Uterus (tissue), 4 donors: ENCODE measurements around the gene ST7. TPM values are rescaled to one million over a fixed set of nuclear protein-coding genes. Genes with fewer than 3 reads are reported as not detected.

ENCODE experiments used
- DNase-seq, 2 donors: peaks; one replicate each; pipeline ENCODE4 v3.0.0-alpha.2; 2019 to 2020
- H3K27ac ChIP-seq, 2 donors: fragments of 200-600 bp; sonication (generic); 1 replicate in 1 of 2; 2 replicates in 1 of 2; pipeline ENCODE4 v1.5.1; 2016 to 2018
- H3K27me3 ChIP-seq, 2 donors: fragments of 200-600 bp; sonication (generic); one replicate each; pipeline ENCODE4 v1.5.1; 2018 to 2019; ENCODE audit warnings: control low read depth in 1 of 2
- H3K36me3 ChIP-seq, 2 donors: fragments of 200-600 bp; sonication (generic); one replicate each; pipeline ENCODE4 v1.5.1; 2019; ENCODE audit warnings: control low read depth in 1 of 2
- H3K4me1 ChIP-seq, 2 donors: fragments of 200-600 bp; sonication (generic); one replicate each; pipeline ENCODE4 v1.5.1; 2018 to 2019; ENCODE audit warnings: control low read depth in 1 of 2
- H3K4me3 ChIP-seq, 2 donors: fragments of 200-600 bp; sonication (generic); 1 replicate in 1 of 2; 2 replicates in 1 of 2; pipeline ENCODE4 v1.5.1; 2018 to 2019; ENCODE audit warnings: mild to moderate bottlenecking in 1 of 2
- H3K9me3 ChIP-seq, 2 donors: fragments of 200-600 bp; sonication (generic); one replicate each; pipeline ENCODE4 v1.5.1; 2019; ENCODE audit warnings: control low read depth in 1 of 2
- POLR2A ChIP-seq, 2 donors: fragments of 450-650 bp; IDR thresholded peaks; one replicate each; pipeline ENCODE4 v1.6.1; 2016; ENCODE audit warnings: antibody characterized with exemption in 2 of 2, mild to moderate bottlenecking in 1 of 2, moderate library complexity in 1 of 2
- intact Hi-C: fragments of 100-400 bp; cut with DNase I; formaldehyde crosslinking; loops from one replicate; pipeline ENCODE4 v1.15.1; 2023; ENCODE audit warnings: low total_unique reads
- total RNA-seq, 4 donors: library from RNA; depleted of rRNA in 3 of 4; stranded (reverse); fragments of >200 nt in 3 of 4; gene quantifications; one replicate each; pipeline versions ENCODE4 v1.1.0 to v1.2.4, GENCODE V29; 2014 to 2023
- TF ChIP-seq, protein P1 (sequence below), 4 experiments: fragments of 200-600 bp in 2 of 4; fragments of 450-650 bp in 2 of 4; sonication (generic) in 2 of 4; IDR thresholded peaks; one replicate each; pipeline ENCODE4 v1.5.1; 2016 to 2019; ENCODE audit warnings: antibody characterized with exemption in 4 of 4, mild to moderate bottlenecking in 2 of 4, moderate library complexity in 1 of 4
- donor health status: DM: yes; HTN: yes; CAD: no.

ST7 gene
- total RNA-seq, 4 donors from 2014 or later, result 27.4 to 41.0 (median 31.4) TPM

DNA sequence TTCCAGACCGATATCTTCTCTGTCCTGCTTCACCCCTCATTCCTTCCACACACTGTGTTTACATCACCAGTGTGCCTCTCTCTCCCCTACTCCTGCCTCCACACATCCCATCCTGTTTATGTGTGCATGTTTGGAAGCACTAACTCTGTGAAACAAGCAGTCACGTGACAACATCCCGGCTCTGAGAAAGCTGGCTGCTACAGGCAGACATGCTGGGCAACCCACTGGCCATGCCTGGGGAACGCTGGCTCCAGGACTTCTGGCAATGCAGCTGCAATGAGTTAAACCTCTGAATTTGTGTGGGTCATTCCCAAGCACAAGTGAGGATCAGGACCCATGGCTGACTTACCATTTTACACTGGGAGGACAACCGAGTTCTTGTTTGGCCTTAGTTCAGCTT, 295.5 kb downstream of the ST7 start:
- Histone ChIP-seq H3K27me3 (no peaks in the 10 kb centered on the region), H3K36me3 (no peaks in the 10 kb centered on the region), H3K4me3 (no peak overlapping the region), H3K4me1 (no peaks in the 10 kb centered on the region), H3K27ac (no peak overlapping the region), H3K9me3 (no peaks in the 10 kb centered on the region)
- TF ChIP-seq, protein P1, sequence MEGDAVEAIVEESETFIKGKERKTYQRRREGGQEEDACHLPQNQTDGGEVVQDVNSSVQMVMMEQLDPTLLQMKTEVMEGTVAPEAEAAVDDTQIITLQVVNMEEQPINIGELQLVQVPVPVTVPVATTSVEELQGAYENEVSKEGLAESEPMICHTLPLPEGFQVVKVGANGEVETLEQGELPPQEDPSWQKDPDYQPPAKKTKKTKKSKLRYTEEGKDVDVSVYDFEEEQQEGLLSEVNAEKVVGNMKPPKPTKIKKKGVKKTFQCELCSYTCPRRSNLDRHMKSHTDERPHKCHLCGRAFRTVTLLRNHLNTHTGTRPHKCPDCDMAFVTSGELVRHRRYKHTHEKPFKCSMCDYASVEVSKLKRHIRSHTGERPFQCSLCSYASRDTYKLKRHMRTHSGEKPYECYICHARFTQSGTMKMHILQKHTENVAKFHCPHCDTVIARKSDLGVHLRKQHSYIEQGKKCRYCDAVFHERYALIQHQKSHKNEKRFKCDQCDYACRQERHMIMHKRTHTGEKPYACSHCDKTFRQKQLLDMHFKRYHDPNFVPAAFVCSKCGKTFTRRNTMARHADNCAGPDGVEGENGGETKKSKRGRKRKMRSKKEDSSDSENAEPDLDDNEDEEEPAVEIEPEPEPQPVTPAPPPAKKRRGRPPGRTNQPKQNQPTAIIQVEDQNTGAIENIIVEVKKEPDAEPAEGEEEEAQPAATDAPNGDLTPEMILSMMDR (IDR thresholded peaks at IDR 0.05), result no peak
- no peak for TF ChIP-seq POLR2A (IDR thresholded peaks at IDR 0.05)
- intact Hi-C loops, result no loop called here
- DNase-seq, result no peak

DNA sequence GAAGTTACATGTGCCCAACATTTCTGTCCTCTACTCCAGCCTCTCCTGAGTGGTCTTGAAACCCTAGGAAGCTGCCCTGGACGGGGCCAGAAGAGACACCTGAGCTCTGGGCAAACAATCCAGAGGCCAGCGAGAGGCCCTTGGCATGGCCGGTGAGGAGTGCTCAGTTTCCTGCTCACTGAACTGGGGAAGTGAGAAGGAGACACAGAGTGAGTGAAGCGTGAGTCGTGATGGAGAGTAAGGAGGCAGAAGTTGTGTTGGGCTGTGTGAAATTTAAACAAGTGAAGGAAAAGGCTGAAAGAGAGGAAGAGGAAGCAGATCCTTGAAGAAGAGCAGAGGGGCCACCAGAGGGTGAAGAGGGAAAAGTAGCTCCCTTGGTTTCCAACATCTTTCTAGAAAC, 296.4 kb downstream of the ST7 start:
- no peak overlapping the region for H3K4me3 ChIP-seq
- no peaks in the 10 kb centered on the region for H3K9me3 ChIP-seq
- TF ChIP-seq POLR2A (IDR thresholded peaks at IDR 0.05), result no peak
- TF ChIP-seq, protein P1 (IDR thresholded peaks at IDR 0.05), result no peak
- no peak for DNase-seq
- H3K27me3 ChIP-seq, result no peaks in the 10 kb centered on the region
- no peaks in the 10 kb centered on the region for H3K36me3 ChIP-seq
- H3K27ac ChIP-seq, result no peak overlapping the region
- intact Hi-C loops, result no loop called here
- H3K4me1 ChIP-seq, result no peaks in the 10 kb centered on the region

DNA sequence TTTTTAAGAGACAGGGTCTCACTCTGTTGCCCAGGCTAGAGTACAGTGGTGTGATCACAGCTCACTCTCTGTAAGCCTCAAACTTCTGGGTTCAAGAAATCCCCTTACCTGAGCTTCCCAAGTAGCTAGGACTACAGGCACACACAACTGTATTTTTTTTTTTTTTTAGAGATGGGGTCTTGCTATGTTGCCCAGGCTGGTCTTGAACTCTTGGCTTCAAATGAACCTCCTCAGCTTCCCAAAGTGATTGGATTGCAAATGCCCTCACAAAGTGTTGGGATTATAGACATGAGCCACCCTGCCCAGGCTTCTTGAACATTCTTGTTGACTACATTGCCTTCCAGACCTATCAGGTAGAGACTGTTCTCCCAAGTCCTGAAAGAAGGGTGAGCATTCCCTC, 296.9 kb downstream of the ST7 start:
- intact Hi-C loops, result no loop called here

DNA sequence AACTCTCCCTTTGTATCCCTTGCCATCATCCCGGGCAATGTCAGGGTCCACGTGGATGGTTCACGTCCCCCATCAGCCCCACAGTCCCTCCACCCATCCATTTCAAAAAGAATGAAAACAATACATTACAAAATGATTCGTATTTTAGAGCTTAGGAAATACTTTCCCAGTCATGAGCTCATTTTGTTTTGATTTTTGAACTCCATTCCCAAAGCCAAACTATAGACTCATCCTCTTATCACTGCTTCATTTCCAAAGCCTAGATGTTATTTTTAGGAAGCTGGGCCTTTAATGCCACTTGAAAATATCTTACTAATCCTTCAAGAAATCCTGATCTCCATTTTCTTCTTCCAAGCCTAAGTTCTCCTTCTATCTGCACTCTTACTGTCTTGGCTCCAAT, 297.5 kb downstream of the ST7 start:
- H3K36me3 ChIP-seq, result no peaks in the 10 kb centered on the region

More for the DNA sequence above, 296.9 kb downstream of the ST7 start:
- Histone ChIP-seq H3K27me3 (no peaks in the 10 kb centered on the region), H3K4me1 (no peaks in the 10 kb centered on the region), H3K27ac (no peak overlapping the region), H3K4me3 (no peak overlapping the region), H3K9me3 (no peaks in the 10 kb centered on the region), H3K36me3 (no peaks in the 10 kb centered on the region)
- no peak for DNase-seq
- TF ChIP-seq POLR2A (IDR thresholded peaks at IDR 0.05), result no peak
- TF ChIP-seq, protein P1 (IDR thresholded peaks at IDR 0.05), result no peak

DNA sequence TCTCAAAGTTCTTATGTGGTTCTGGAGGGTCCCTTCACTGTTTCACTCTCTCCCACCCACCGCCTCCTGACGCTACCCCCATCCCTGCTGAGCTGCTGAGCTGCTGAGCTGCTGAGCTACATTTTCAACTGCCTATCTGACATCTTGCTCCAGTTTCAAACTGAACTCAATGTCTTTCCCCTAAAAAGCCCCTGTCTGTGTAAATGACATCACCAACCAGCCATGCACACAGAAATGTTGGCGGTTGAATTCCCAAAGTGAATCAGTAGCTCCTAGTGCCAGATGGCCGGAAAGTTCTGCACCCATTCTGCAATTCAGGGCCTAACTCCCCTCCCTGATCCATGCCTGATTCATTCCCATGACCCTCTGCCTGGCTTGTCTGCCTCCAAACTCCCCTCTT, 298.4 kb downstream of the ST7 start:
- DNase-seq, result no peak
- intact Hi-C loops, result no loop called here
- Histone ChIP-seq H3K9me3 (no peaks in the 10 kb centered on the region), H3K36me3 (no peaks in the 10 kb centered on the region), H3K27ac (no peak overlapping the region), H3K4me3 (no peak overlapping the region), H3K27me3 (no peaks in the 10 kb centered on the region), H3K4me1 (no peaks in the 10 kb centered on the region)
- TF ChIP-seq POLR2A (IDR thresholded peaks at IDR 0.05), result no peak
- TF ChIP-seq, protein P1 (IDR thresholded peaks at IDR 0.05), result no peak

More for the DNA sequence above, 297.5 kb downstream of the ST7 start:
- Histone ChIP-seq H3K27me3 (no peaks in the 10 kb centered on the region), H3K27ac (no peak overlapping the region), H3K4me3 (no peak overlapping the region), H3K9me3 (no peaks in the 10 kb centered on the region), H3K4me1 (no peaks in the 10 kb centered on the region)
- DNase-seq, result no peak
- intact Hi-C loops, result no loop called here
- TF ChIP-seq POLR2A (IDR thresholded peaks at IDR 0.05), result no peak
- TF ChIP-seq, protein P1 (IDR thresholded peaks at IDR 0.05), result no peak
